ENCODE data around the gene TMEM233. TPM values are rescaled to one million over a fixed set of nuclear protein-coding genes. Genes with fewer than 3 reads are reported as not detected.

The TMEM233 gene
- total RNA-seq, result 0.11 TPM
- long read RNA-seq, partial matches to known transcripts, result 0 of 2 reads
- long read RNA-seq, other reads (novel, unspliced or antisense), result 1 of 2 reads

- peaks cover 38% of the 10 kb centered on the region for H3K4me1 ChIP-seq
- intact Hi-C loops (cut with micrococcal nuclease), result no loop called here
- H3K36me3 ChIP-seq, result no peaks in the 10 kb centered on the region
- peak within 1 kb of the TSS; percentile 81 for H3K27ac ChIP-seq (replicated peaks)
- TF ChIP-seq, protein P1, sequence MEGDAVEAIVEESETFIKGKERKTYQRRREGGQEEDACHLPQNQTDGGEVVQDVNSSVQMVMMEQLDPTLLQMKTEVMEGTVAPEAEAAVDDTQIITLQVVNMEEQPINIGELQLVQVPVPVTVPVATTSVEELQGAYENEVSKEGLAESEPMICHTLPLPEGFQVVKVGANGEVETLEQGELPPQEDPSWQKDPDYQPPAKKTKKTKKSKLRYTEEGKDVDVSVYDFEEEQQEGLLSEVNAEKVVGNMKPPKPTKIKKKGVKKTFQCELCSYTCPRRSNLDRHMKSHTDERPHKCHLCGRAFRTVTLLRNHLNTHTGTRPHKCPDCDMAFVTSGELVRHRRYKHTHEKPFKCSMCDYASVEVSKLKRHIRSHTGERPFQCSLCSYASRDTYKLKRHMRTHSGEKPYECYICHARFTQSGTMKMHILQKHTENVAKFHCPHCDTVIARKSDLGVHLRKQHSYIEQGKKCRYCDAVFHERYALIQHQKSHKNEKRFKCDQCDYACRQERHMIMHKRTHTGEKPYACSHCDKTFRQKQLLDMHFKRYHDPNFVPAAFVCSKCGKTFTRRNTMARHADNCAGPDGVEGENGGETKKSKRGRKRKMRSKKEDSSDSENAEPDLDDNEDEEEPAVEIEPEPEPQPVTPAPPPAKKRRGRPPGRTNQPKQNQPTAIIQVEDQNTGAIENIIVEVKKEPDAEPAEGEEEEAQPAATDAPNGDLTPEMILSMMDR (IDR thresholded peaks at IDR 0.05; ENCODE audit: borderline replicate concordance), result no peak
- H3K27me3 ChIP-seq (ENCODE audit: low read depth), result peaks cover 91% of the 10 kb centered on the region
- peak within 1 kb of the TSS; percentile 69 for H3K4me3 ChIP-seq
- H3K9me3 ChIP-seq (replicated peaks), result no peaks in the 10 kb centered on the region
- peak; percentile 24 for DNase-seq
These were observed at the start of gene TMEM233 for GRCh38 chr12:119593578-119594398. Gene TMEM233 (plus strand): TSS chr12:119593774. CDS start chr12:119593849, 75 bp downstream.

DNA sequence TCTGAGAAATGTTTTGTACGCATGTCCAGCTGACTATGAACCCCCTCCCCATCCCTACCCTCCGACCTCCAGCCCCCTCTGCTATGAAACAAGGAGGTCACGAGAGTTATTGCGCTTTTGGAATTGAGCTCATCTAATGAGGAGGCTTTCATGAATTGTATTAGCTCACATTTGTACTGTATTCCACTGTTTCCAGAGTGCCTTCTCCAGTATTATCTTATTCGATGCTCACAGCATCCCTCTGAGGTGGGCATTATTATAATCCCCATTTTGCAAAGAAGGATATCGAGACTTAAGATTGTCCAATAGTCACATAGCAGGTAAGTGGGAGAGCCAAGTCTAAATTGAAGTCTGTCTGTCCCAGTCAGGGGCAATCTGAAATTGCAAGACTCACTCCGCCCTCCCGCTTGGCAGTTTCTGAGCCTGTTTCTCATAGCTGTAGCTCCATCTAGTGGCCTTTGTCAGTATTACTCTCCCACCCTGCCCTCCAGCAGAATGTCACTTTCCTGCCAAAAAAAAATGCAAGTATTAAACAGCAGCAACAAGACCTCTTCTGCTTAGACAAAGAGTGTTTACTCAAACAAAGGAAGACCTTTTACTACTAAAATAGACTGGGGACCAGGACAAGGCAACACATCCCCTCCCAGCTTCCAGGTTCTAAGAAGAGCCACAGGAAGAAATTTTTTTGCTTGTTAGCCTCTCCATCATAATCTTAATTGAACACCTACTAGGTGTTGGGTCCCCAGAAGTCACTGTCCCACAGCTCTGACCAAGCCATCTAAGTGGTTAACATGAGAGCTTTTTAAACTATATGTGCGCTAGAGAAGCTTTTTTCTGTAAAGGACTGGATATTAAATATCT is 48.6 kb upstream of the TMEM233 start:
- intact Hi-C loops (cut with micrococcal nuclease), result loop anchor here (10.0 kb wide), 1 partner anchor 100 kb away; no protein-coding TSS in a partner anchor
- TF ChIP-seq, protein P1 (IDR thresholded peaks at IDR 0.05; ENCODE audit: borderline replicate concordance), result peak; percentile 93
- DNase-seq, result peak; percentile 25
- Histone ChIP-seq H3K4me3 (no peak overlapping the region), H3K9me3 (replicated peaks) (no peaks in the 10 kb centered on the region), H3K36me3 (no peaks in the 10 kb centered on the region), H3K4me1 (no peaks in the 10 kb centered on the region), H3K27me3 (ENCODE audit: low read depth) (peaks cover 23% of the 10 kb centered on the region), H3K27ac (replicated peaks) (no peak overlapping the region)

- DNase-seq, result no peak
- TF ChIP-seq, protein P1 (IDR thresholded peaks at IDR 0.05; ENCODE audit: borderline replicate concordance), result no peak
- Histone ChIP-seq H3K36me3 (no peaks in the 10 kb centered on the region), H3K4me1 (no peaks in the 10 kb centered on the region), H3K27ac (replicated peaks) (no peak overlapping the region), H3K9me3 (replicated peaks) (no peaks in the 10 kb centered on the region), H3K4me3 (no peak overlapping the region), H3K27me3 (ENCODE audit: low read depth) (peaks cover 27% of the 10 kb centered on the region)
- intact Hi-C loops (cut with micrococcal nuclease), result loop anchor here (10.0 kb wide), 1 partner anchor 102 kb away; no protein-coding TSS in a partner anchor
These were observed 47.2 kb upstream of the TMEM233 start for GRCh38 chr12:119546340-119546739.

GRCh38 chr12:119547001-119547400 is 46.6 kb upstream of the TMEM233 start:
- intact Hi-C loops (cut with micrococcal nuclease), result loop anchor here (10.0 kb wide), 1 partner anchor 102 kb away; no protein-coding TSS in a partner anchor
- no peaks in the 10 kb centered on the region for H3K36me3 ChIP-seq
- no peaks in the 10 kb centered on the region for H3K4me1 ChIP-seq
- H3K4me3 ChIP-seq, result no peak overlapping the region
- H3K9me3 ChIP-seq (replicated peaks), result no peaks in the 10 kb centered on the region
- peaks cover 32% of the 10 kb centered on the region for H3K27me3 ChIP-seq (ENCODE audit: low read depth)
- DNase-seq, result no peak
- TF ChIP-seq, protein P1 (IDR thresholded peaks at IDR 0.05; ENCODE audit: borderline replicate concordance), result no peak
- H3K27ac ChIP-seq (replicated peaks), result no peak overlapping the region

- peaks cover 15% of the 10 kb centered on the region for H3K27me3 ChIP-seq (ENCODE audit: low read depth)
- H3K4me3 ChIP-seq, result no peak overlapping the region
- intact Hi-C loops (cut with micrococcal nuclease), result no loop called here
- no peaks in the 10 kb centered on the region for H3K36me3 ChIP-seq
- no peaks in the 10 kb centered on the region for H3K9me3 ChIP-seq (replicated peaks)
- H3K27ac ChIP-seq (replicated peaks), result no peak overlapping the region
- H3K4me1 ChIP-seq, result no peaks in the 10 kb centered on the region
- DNase-seq, result no peak
- TF ChIP-seq, protein P1 (IDR thresholded peaks at IDR 0.05; ENCODE audit: borderline replicate concordance), result no peak
These were observed 36.7 kb upstream of the TMEM233 start for GRCh38 chr12:119556854-119557253.

Measured in left ventricle myocardium inferior (tissue), 1 donor.